GM21381 (cell line): Measurements from ENCODE around the gene EIF3A.
A peak's percentile ranks its signal among the peaks of the same experiment; 100 is the strongest.
"Not testable (repeated sequence)": the region's sequence is repeated elsewhere in the genome, so short reads cannot be mapped to it uniquely, and the experiment has no call there.

Source experiments
- ATAC-seq: cut with Tn5 transposase; IDR thresholded peaks from one replicate; pipeline ENCODE4 v1.9.1; 2021; ENCODE audit warnings: mild to moderate bottlenecking, moderate library complexity; ENCODE audit not compliant: unreplicated experiment

The EIF3A gene

GRCh38 chr10:119080521-119081259 is at the start of gene EIF3A:
EIF3A (minus strand) TSS chr10:119080817; CDS start chr10:119080676, 141 bp downstream.
- ATAC-seq, result peak; percentile 81

GRCh38 chr10:119129721-119130120 is 49.1 kb upstream of the EIF3A start:
- ATAC-seq, result no peak

- no peak for ATAC-seq
Measured at GRCh38 chr10:119125942-119126341, 45.3 kb upstream of the EIF3A start.

GRCh38 chr10:119120875-119121274 is 40.3 kb upstream of the EIF3A start:
- no peak for ATAC-seq

GRCh38 chr10:119120413-119120867 is 39.8 kb upstream of the EIF3A start:
- ATAC-seq, result peak; percentile 86

- no peak for ATAC-seq
Measured at GRCh38 chr10:119119400-119119799, 38.8 kb upstream of the EIF3A start.

- ATAC-seq, result no peak
Measured at GRCh38 chr10:119118231-119118630, 37.6 kb upstream of the EIF3A start.

- no peak for ATAC-seq
Measured at GRCh38 chr10:119116326-119116951, 35.8 kb upstream of the EIF3A start.

- ATAC-seq, result no peak
Measured at GRCh38 chr10:119115926-119116325, 35.3 kb upstream of the EIF3A start.

GRCh38 chr10:119113751-119114732 is 33.4 kb upstream of the EIF3A start:
- ATAC-seq, result no peak

- ATAC-seq, result no peak
Measured at GRCh38 chr10:119112056-119112455, 31.4 kb upstream of the EIF3A start.

- not testable (repeated sequence) for ATAC-seq
Measured at GRCh38 chr10:119107771-119108170, 27.2 kb upstream of the EIF3A start.

- ATAC-seq, result not testable (repeated sequence)
Measured at GRCh38 chr10:119107106-119107505, 26.5 kb upstream of the EIF3A start.

GRCh38 chr10:119105899-119106298 is 25.3 kb upstream of the EIF3A start:
- not testable (repeated sequence) for ATAC-seq

- ATAC-seq, result no peak
Measured at GRCh38 chr10:119105155-119105554, 24.5 kb upstream of the EIF3A start.

- no peak for ATAC-seq
Measured at GRCh38 chr10:119104654-119105015, 24.0 kb upstream of the EIF3A start.

- peak; percentile 82 for ATAC-seq
Measured at GRCh38 chr10:119103903-119104653, 23.5 kb upstream of the EIF3A start, which contains the start of gene DENND10. DENND10 (plus strand) TSS chr10:119104113; CDS start chr10:119104143, 30 bp downstream.

- ATAC-seq, result no peak
Measured at GRCh38 chr10:119103241-119103902, 22.8 kb upstream of the EIF3A start.

GRCh38 chr10:119101366-119102098 is 20.9 kb upstream of the EIF3A start:
- ATAC-seq, result no peak
